Effector memory CD4-positive, alpha-beta T cell (primary cell): ENCODE results near the gene DNAJB13.

Experiments
- DNase-seq, 3 donors: peaks; one replicate each; pipeline ENCODE4 v3.0.0-alpha.2; 2020
- H3K27ac ChIP-seq: 2 replicates; pipeline ENCODE4 v1.7.0; 2013; ENCODE audit warnings: mild to moderate bottlenecking, low read length, moderate library complexity; ENCODE audit not compliant: insufficient read depth, poor library complexity, severe bottlenecking
- H3K27me3 ChIP-seq: replicated peaks from 2 replicates; pipeline ENCODE4 v1.7.0; 2013; ENCODE audit warnings: mild to moderate bottlenecking, low read length; ENCODE audit not compliant: insufficient read depth, control insufficient read depth, poor library complexity, severe bottlenecking
- H3K36me3 ChIP-seq: 2 replicates; pipeline ENCODE4 v1.7.0; 2013; ENCODE audit warnings: mild to moderate bottlenecking, low read length, moderate library complexity; ENCODE audit not compliant: control insufficient read depth, insufficient read depth
- H3K4me1 ChIP-seq: 2 replicates; pipeline ENCODE4 v1.7.0; 2013; ENCODE audit warnings: low read length, mild to moderate bottlenecking; ENCODE audit not compliant: control insufficient read depth, insufficient read depth, poor library complexity, severe bottlenecking
- H3K4me3 ChIP-seq: 2 replicates; pipeline ENCODE4 v1.7.0; 2013; ENCODE audit warnings: low read length, low read depth, mild to moderate bottlenecking; ENCODE audit not compliant: insufficient read depth, poor library complexity, severe bottlenecking
- H3K9me3 ChIP-seq: 2 replicates; pipeline ENCODE4 v1.7.0; 2013; ENCODE audit warnings: mild to moderate bottlenecking, low read length, moderate library complexity; ENCODE audit not compliant: control insufficient read depth
- total RNA-seq, 3 donors: gene quantifications; one replicate each; lab custom pipeline; 2026; lab: John Stamatoyannopoulos, UW

Gene DNAJB13, protein sequence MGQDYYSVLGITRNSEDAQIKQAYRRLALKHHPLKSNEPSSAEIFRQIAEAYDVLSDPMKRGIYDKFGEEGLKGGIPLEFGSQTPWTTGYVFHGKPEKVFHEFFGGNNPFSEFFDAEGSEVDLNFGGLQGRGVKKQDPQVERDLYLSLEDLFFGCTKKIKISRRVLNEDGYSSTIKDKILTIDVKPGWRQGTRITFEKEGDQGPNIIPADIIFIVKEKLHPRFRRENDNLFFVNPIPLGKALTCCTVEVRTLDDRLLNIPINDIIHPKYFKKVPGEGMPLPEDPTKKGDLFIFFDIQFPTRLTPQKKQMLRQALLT
- total RNA-seq: 0 to 0.35 (median 0.26) reads per million in 3 donors

- no peaks in the 10 kb centered on the region for H3K27me3 ChIP-seq
- no peaks in the 10 kb centered on the region for H3K36me3 ChIP-seq
- no peaks in the 10 kb centered on the region for H3K4me1 ChIP-seq
- H3K9me3 ChIP-seq: no peaks in the 10 kb centered on the region
- no peak for DNase-seq
- H3K4me3 ChIP-seq: no peak within 1 kb of the TSS
- H3K27ac ChIP-seq: no peak within 1 kb of the TSS
These were observed at the start of gene DNAJB13 for GRCh38 chr11:73950869-73951710. DNAJB13 (plus strand) TSS chr11:73951026; CDS start chr11:73951070, 44 bp downstream.

GRCh38 chr11:73902303-73902702 is 48.5 kb upstream of the DNAJB13 start:
- Histone ChIP-seq H3K27me3 (no peaks in the 10 kb centered on the region), H3K9me3 (no peaks in the 10 kb centered on the region), H3K27ac (no peak overlapping the region), H3K4me1 (no peaks in the 10 kb centered on the region), H3K4me3 (no peak overlapping the region), H3K36me3 (peaks cover 14% of the 10 kb centered on the region)
- DNase-seq: no peak

- no peaks in the 10 kb centered on the region for H3K4me1 ChIP-seq
- H3K9me3 ChIP-seq: no peaks in the 10 kb centered on the region
- no peak overlapping the region for H3K27ac ChIP-seq
- no peak overlapping the region for H3K4me3 ChIP-seq
- H3K27me3 ChIP-seq: no peaks in the 10 kb centered on the region
- H3K36me3 ChIP-seq: peaks cover 21% of the 10 kb centered on the region
- DNase-seq: peak in 1 of 3 donors; percentile 8
These were observed 43.6 kb upstream of the DNAJB13 start for GRCh38 chr11:73907191-73907590.

DNA sequence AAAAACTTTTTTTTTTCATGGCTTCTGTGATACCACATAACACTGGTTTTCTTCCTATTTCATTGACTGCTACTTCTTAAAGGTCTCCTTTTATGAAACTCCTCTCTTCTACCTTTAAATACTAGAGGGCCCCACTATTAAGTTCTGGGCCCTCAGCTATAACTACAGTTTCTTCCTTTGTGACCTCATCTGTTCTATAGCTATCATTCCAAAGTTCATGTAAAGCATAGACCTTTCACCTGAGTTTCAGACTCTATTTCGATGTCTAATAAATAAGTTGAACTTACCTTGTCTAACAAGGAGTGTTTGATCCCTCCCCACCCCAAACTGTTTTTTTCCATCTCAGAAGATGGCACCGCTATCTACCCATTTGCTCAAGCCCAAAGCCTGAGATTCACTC is 38.8 kb upstream of the DNAJB13 start:
- Histone ChIP-seq H3K9me3 (no peaks in the 10 kb centered on the region), H3K4me3 (no peak overlapping the region), H3K4me1 (no peaks in the 10 kb centered on the region), H3K27me3 (no peaks in the 10 kb centered on the region), H3K36me3 (peaks cover 58% of the 10 kb centered on the region), H3K27ac (no peak overlapping the region)
- DNase-seq: no peak

GRCh38 chr11:73913472-73913871 is 37.4 kb upstream of the DNAJB13 start:
- no peaks in the 10 kb centered on the region for H3K4me1 ChIP-seq
- DNase-seq: no peak
- no peak overlapping the region for H3K4me3 ChIP-seq
- no peak overlapping the region for H3K27ac ChIP-seq
- H3K9me3 ChIP-seq: no peaks in the 10 kb centered on the region
- H3K27me3 ChIP-seq: no peaks in the 10 kb centered on the region
- peaks cover 61% of the 10 kb centered on the region for H3K36me3 ChIP-seq

DNA sequence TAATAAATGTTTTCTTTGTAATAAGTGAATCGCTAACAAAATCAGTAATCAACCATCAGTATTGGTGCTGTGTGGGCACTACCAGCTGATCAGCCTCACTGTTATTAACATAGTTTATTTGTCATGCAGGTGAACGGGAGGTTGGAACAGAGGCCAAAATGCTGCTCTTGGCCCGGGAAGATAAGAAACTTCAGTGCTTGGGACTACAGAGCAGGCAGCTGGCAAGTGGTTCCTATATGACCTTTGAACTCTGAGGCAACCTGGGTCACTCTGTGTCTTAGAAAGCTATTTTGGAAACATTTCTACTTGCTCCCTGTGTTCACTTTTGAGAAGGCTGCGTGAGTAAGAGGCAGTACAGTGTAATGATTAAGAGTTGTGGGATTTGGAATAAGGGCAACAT is 36.5 kb upstream of the DNAJB13 start:
- no peaks in the 10 kb centered on the region for H3K27me3 ChIP-seq
- H3K36me3 ChIP-seq: peaks cover 64% of the 10 kb centered on the region

DNA sequence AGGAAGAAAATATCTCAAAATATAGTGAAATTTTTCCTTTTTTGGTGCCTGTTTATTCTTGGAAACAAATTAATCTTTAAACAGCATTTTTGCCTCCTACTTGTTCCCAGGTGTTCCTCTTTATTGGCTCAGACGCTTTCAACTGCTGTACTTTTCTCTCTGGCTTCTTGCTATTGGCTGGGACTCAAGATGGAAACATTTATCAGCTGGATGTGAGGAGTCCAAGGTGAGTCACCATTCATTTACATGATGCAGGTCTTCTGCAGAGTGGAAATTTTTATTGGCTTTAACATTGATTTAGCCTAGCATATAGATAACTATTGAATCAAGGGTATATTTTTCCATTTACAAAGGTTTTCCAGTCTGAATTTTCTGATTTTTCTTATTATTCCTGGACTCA is 34.4 kb upstream of the DNAJB13 start:
- DNase-seq: no peak
- Histone ChIP-seq H3K27me3 (no peaks in the 10 kb centered on the region), H3K27ac (no peak overlapping the region), H3K9me3 (no peaks in the 10 kb centered on the region), H3K4me3 (no peak overlapping the region), H3K4me1 (no peaks in the 10 kb centered on the region), H3K36me3 (peaks cover 61% of the 10 kb centered on the region)

More for the DNA sequence above, 36.5 kb upstream of the DNAJB13 start:
- H3K27ac ChIP-seq: no peak overlapping the region
- no peak for DNase-seq
- H3K9me3 ChIP-seq: no peaks in the 10 kb centered on the region
- no peaks in the 10 kb centered on the region for H3K4me1 ChIP-seq
- H3K4me3 ChIP-seq: no peak overlapping the region

- no peak for DNase-seq
- Histone ChIP-seq H3K4me1 (no peaks in the 10 kb centered on the region), H3K4me3 (no peak overlapping the region), H3K27ac (no peak overlapping the region), H3K36me3 (peaks cover 30% of the 10 kb centered on the region), H3K27me3 (no peaks in the 10 kb centered on the region), H3K9me3 (no peaks in the 10 kb centered on the region)
These were observed 29.6 kb upstream of the DNAJB13 start for GRCh38 chr11:73921180-73921579.

DNA sequence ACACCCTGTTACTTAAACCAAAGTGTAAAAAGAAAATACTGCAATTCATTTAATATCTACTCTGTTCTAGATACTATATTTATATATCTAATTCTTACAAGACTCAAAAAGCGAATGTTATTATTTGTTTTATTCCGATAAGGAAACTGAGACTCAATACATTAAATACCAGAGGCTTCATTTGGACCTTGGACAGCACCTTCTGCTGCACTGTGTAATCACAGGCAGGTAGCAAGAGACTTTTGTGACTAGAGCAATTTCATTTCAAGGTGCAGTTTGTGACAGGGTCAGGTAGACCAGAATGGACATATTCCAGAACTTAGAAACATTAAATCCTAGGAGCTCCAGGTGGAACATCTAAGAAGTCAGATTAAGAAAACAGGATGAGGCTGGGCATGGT is 21.4 kb upstream of the DNAJB13 start:
- Histone ChIP-seq H3K4me3 (no peak overlapping the region), H3K27me3 (no peaks in the 10 kb centered on the region), H3K36me3 (peaks cover 29% of the 10 kb centered on the region), H3K27ac (no peak overlapping the region), H3K9me3 (no peaks in the 10 kb centered on the region), H3K4me1 (no peaks in the 10 kb centered on the region)
- no peak for DNase-seq

- no peak overlapping the region for H3K4me3 ChIP-seq
- DNase-seq: no peak
- H3K4me1 ChIP-seq: no peaks in the 10 kb centered on the region
- H3K9me3 ChIP-seq: no peaks in the 10 kb centered on the region
- H3K36me3 ChIP-seq: peaks cover 29% of the 10 kb centered on the region
- no peaks in the 10 kb centered on the region for H3K27me3 ChIP-seq
- no peak overlapping the region for H3K27ac ChIP-seq
These were observed 19.7 kb upstream of the DNAJB13 start for GRCh38 chr11:73931039-73931645.
